IMR-90 (cell line): ENCODE measurements around the gene KIF13A. TPM values are rescaled to one million over a fixed set of nuclear protein-coding genes. Genes with fewer than 3 reads are reported as not detected.

Experiments used
- ATAC-seq: fragments of 200-7000 bp; cut with Tn5 transposase; 2 replicates; pipeline ENCODE4 v1.9.1; 2020; ENCODE audit warnings: low read depth, mild to moderate bottlenecking, moderate library complexity
- BruUV-seq: library from RNA; stranded (reverse); fragments of 400-500 nt; replicated peaks from 2 replicates; lab custom pipeline; 2021; lab: Mats Ljungman, UMichigan
- CTCF ChIA-PET: fragments of 300-600 bp; formaldehyde crosslinking; extraction: SDS; loops from one replicate; lab custom pipeline; 2021; ENCODE audit warnings: antibody characterized with exemption; lab: Yijun Ruan, JAX
- POLR2A ChIA-PET: fragments of 300-600 bp; sonication (Branson Sonifier 250); formaldehyde crosslinking; loops from one replicate; lab custom pipeline; 2022; ENCODE audit warnings: antibody characterized with exemption; ENCODE audit not compliant: unreplicated experiment; lab: Charles Lee
- DNase-seq: peaks from one replicate; pipeline ENCODE4 v3.0.0; 2013
- H2AFZ ChIP-seq: replicated peaks from 2 replicates; pipeline ENCODE3; 2013; ENCODE audit warnings: low read length, mild to moderate bottlenecking; ENCODE audit not compliant: poor library complexity
- H2AK5ac ChIP-seq: 2 replicates; pipeline ENCODE4 v1.6.1; 2013; ENCODE audit warnings: low read depth, low read length, inconsistent platforms
- H2AK9ac ChIP-seq: replicated peaks from 2 replicates; pipeline ENCODE3; 2013; ENCODE audit warnings: mild to moderate bottlenecking, low read depth, low read length, moderate library complexity; ENCODE audit not compliant: poor library complexity
- H2BK120ac ChIP-seq: 2 replicates; pipeline ENCODE4 v1.6.1; 2013; ENCODE audit warnings: low read depth, low read length, inconsistent platforms
- H2BK15ac ChIP-seq: 3 replicates; pipeline ENCODE4 v1.6.1; 2013; ENCODE audit warnings: low read depth, low read length, inconsistent platforms
- H2BK20ac ChIP-seq: 2 replicates; pipeline ENCODE4 v1.6.1; 2013; ENCODE audit warnings: low read depth, mild to moderate bottlenecking, inconsistent platforms, low read length, moderate library complexity
- H2BK5ac ChIP-seq: 2 replicates; pipeline ENCODE4 v1.6.1; 2013; ENCODE audit warnings: mild to moderate bottlenecking, low read depth, low read length, inconsistent platforms; ENCODE audit not compliant: poor library complexity, severe bottlenecking
- H3K14ac ChIP-seq: replicated peaks from 2 replicates; pipeline ENCODE4 v1.6.1; 2013; ENCODE audit warnings: low read depth, low read length, inconsistent platforms
- H3K18ac ChIP-seq: 2 replicates; pipeline ENCODE4 v1.6.1; 2013; ENCODE audit warnings: low read depth, low read length, control low read depth
- H3K23ac ChIP-seq: 2 replicates; pipeline ENCODE4 v1.6.1; 2013; ENCODE audit warnings: low read depth, low read length, inconsistent platforms
- H3K27ac ChIP-seq: 2 replicates; pipeline ENCODE4 v1.5.1; 2013; ENCODE audit warnings: mild to moderate bottlenecking, control low read depth, low read length; ENCODE audit not compliant: insufficient read depth
- H3K27me3 ChIP-seq: 2 replicates; pipeline ENCODE4 v1.6.1; 2013; ENCODE audit warnings: low read length; ENCODE audit not compliant: control insufficient read depth, insufficient read depth
- H3K36me3 ChIP-seq: 2 replicates; pipeline ENCODE4 v1.6.1; 2013; ENCODE audit warnings: low read length, mixed read lengths; ENCODE audit not compliant: control insufficient read depth, insufficient read depth
- H3K4ac ChIP-seq: 2 replicates; pipeline ENCODE4 v1.6.1; 2013; ENCODE audit warnings: low read depth, low read length, inconsistent platforms
- H3K4me1 ChIP-seq: 2 replicates; pipeline ENCODE4 v1.6.1; 2013; ENCODE audit warnings: low read length, mixed read lengths; ENCODE audit not compliant: control insufficient read depth, insufficient read depth
- H3K4me2 ChIP-seq: 2 replicates; pipeline ENCODE4 v1.6.1; 2013; ENCODE audit warnings: low read depth, mild to moderate bottlenecking, control low read depth, low read length, moderate library complexity
- H3K4me3 ChIP-seq: 2 replicates; pipeline ENCODE4 v1.5.1; 2013; ENCODE audit warnings: low read depth, mild to moderate bottlenecking, control low read depth, low read length, moderate library complexity; ENCODE audit not compliant: insufficient read depth
- H3K56ac ChIP-seq: 2 replicates; pipeline ENCODE4 v1.6.1; 2013; ENCODE audit warnings: low read length, inconsistent platforms; ENCODE audit not compliant: insufficient read depth; ENCODE audit errors: extremely low read depth
- H3K79me1 ChIP-seq, 2 experiments: 2 replicates each; pipeline ENCODE4 v1.6.1; 2013; ENCODE audit warnings: low read length in 2 of 2, inconsistent platforms in 1 of 2, low read depth in 1 of 2
- H3K9ac ChIP-seq: 2 replicates; pipeline ENCODE4 v1.6.1; 2013; ENCODE audit warnings: low read depth, low read length, control low read depth
- H3K9me1 ChIP-seq: 2 replicates; pipeline ENCODE4 v1.6.1; 2013; ENCODE audit warnings: low read length, inconsistent platforms; ENCODE audit not compliant: insufficient read depth
- H3K9me3 ChIP-seq: 2 replicates; pipeline ENCODE4 v1.6.1; 2013; ENCODE audit warnings: low read length; ENCODE audit not compliant: control insufficient read depth, insufficient read depth
- H4K20me1 ChIP-seq: 2 replicates; pipeline ENCODE4 v1.6.1; 2013; ENCODE audit warnings: low read length, inconsistent platforms; ENCODE audit not compliant: insufficient read depth
- H4K5ac ChIP-seq: 2 replicates; pipeline ENCODE4 v1.6.1; 2013; ENCODE audit warnings: mild to moderate bottlenecking, low read depth, low read length, control low read depth
- H4K8ac ChIP-seq, 2 experiments: 2 replicates each; pipeline ENCODE4 v1.6.1; 2013; ENCODE audit warnings: low read depth in 2 of 2, low read length in 2 of 2, control low read depth in 1 of 2, inconsistent platforms in 1 of 2
- H4K91ac ChIP-seq: 2 replicates; pipeline ENCODE4 v1.6.1; 2013; ENCODE audit warnings: low read depth, low read length, inconsistent platforms; ENCODE audit not compliant: insufficient read depth
- BHLHE40 ChIP-seq: fragments of 150-350 bp; IDR thresholded peaks from 2 replicates; pipeline ENCODE4 v1.6.1; 2016; ENCODE audit warnings: mild to moderate bottlenecking, low read depth, low read length
- CEBPB ChIP-seq: IDR thresholded peaks from 2 replicates; pipeline ENCODE4 v1.6.1; 2012; ENCODE audit warnings: low read depth, low read length, improper control_type of control experiment
- CHD1 ChIP-seq: IDR thresholded peaks from 2 replicates; pipeline ENCODE4 v1.6.1; 2012; ENCODE audit warnings: low read depth, low read length, improper control_type of control experiment
- ELK1 ChIP-seq: fragments of 150-350 bp; IDR thresholded peaks from 2 replicates; pipeline ENCODE4 v1.6.1; 2016; ENCODE audit warnings: low read depth, mild to moderate bottlenecking, low read length, moderate library complexity, borderline replicate concordance
- FOS ChIP-seq: fragments of 150-350 bp; IDR thresholded peaks from 2 replicates; pipeline ENCODE4 v1.6.1; 2016; ENCODE audit warnings: low read depth, low read length
- MAFK ChIP-seq: IDR thresholded peaks from 2 replicates; pipeline ENCODE4 v1.6.1; 2012; ENCODE audit warnings: low read depth, low read length, improper control_type of control experiment
- MAZ ChIP-seq: IDR thresholded peaks from 2 replicates; pipeline ENCODE4 v1.6.1; 2012; ENCODE audit warnings: low read depth, mild to moderate bottlenecking, low read length, improper control_type of control experiment, moderate library complexity, borderline replicate concordance
- MXI1 ChIP-seq: IDR thresholded peaks from 2 replicates; pipeline ENCODE4 v1.6.1; 2012; ENCODE audit warnings: low read depth, mild to moderate bottlenecking, low read length, moderate library complexity, borderline replicate concordance
- NFE2L2 ChIP-seq: fragments of 150-350 bp; IDR thresholded peaks from 2 replicates; pipeline ENCODE4 v1.6.1; 2016; ENCODE audit warnings: low read depth, mild to moderate bottlenecking, low read length
- POLR2A ChIP-seq: IDR thresholded peaks from 2 replicates; pipeline ENCODE4 v1.6.1; 2012; ENCODE audit warnings: mild to moderate bottlenecking, low read depth, low read length
- RAD21 ChIP-seq: IDR thresholded peaks from 2 replicates; pipeline ENCODE4 v1.6.1; 2012; ENCODE audit warnings: low read length, improper control_type of control experiment
- RCOR1 ChIP-seq: IDR thresholded peaks from 2 replicates; pipeline ENCODE4 v1.6.1; 2012; ENCODE audit warnings: mild to moderate bottlenecking, low read length, improper control_type of control experiment; ENCODE audit not compliant: insufficient replicate concordance
- RFX5 ChIP-seq: IDR thresholded peaks from 2 replicates; pipeline ENCODE4 v1.8.0; 2012; ENCODE audit warnings: low read depth, mild to moderate bottlenecking, low read length, moderate library complexity
- SMC3 ChIP-seq: fragments of 150-350 bp; IDR thresholded peaks from 2 replicates; pipeline ENCODE4 v1.6.1; 2016; ENCODE audit warnings: low read depth, mild to moderate bottlenecking, antibody characterized with exemption, low read length, moderate library complexity
- WGBS, 2 experiments: methylation state at CpG; one replicate each; pipeline versions ENCODE4 v1.1.5 to v1.1.7; 2013; ENCODE audit warnings: missing lambda C conversion rate in 2 of 2; ENCODE audit not compliant: insufficient read length in 1 of 2; ENCODE audit errors: extremely low coverage in 2 of 2; 5-methylcytosine and 5-hydroxymethylcytosine counted together
- dilution Hi-C: fragments of 300-500 bp; cut with HindIII; formaldehyde crosslinking; loops from one replicate; pipeline ENCODE4 v1.14.3; 2018; ENCODE audit warnings: low sequenced_read_pairs; ENCODE audit not compliant: unreplicated experiment
- in situ Hi-C: fragments of 300-500 bp; cut with MboI; formaldehyde crosslinking; loops from 3 replicates; pipeline ENCODE4 v1.14.3; 2019; ENCODE audit warnings: low sequenced_read_pairs, inconsistent platforms, mixed read lengths
- intact Hi-C: fragments of 100-400 bp; cut with micrococcal nuclease; formaldehyde crosslinking; loops from 2 replicates; pipeline ENCODE4 v1.10.0; 2022
- polyA plus RNA-seq, 3 experiments: library from polyadenylated mRNA; depleted of rRNA; stranded (reverse); fragments of >200 nt; gene quantifications; 2 replicates each; pipeline ENCODE4 v1.2.3, GENCODE V29; 2012; ENCODE audit warnings: low replicate concordance in 1 of 3
- total RNA-seq: library from RNA; depleted of rRNA; stranded (reverse); fragments of >200 nt; gene quantifications from 2 replicates; pipeline ENCODE4 v1.2.3, GENCODE V29; 2012
- TF ChIP-seq, protein P1 (sequence below): fragments of 150-350 bp; IDR thresholded peaks from 2 replicates; pipeline ENCODE4 v1.6.1; 2017; ENCODE audit warnings: mild to moderate bottlenecking, antibody characterized with exemption, low read length, low read depth
- TF ChIP-seq, protein P2 (sequence below): conservative IDR thresholded peaks from 2 replicates; pipeline ENCODE4 v1.5.1; 2012; ENCODE audit warnings: mild to moderate bottlenecking, low read depth, low read length, improper control_type of control experiment

Gene KIF13A
- total and polyA plus RNA-seq, 2 of the 4 experiments (the other 2 are of a cell fraction) = 23.3 to 51.8 TPM

DNA sequence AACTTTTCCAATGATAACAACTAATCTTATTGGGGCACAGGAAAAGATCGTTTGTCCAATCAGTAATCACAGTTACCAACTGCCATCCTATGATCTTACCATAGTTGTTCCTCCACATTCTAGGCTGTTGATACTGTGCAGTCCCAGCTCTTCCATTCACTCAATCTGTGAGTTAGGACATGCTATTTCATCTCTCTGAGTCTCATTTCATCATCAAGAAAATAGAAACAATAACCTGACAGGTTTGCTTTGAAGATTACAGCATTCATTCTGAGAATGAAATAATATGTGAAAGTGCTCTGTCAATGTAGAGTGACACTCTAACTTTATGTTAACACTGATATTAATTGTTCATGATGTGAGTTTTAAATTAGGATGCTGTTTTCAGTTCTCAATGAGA is 89.8 kb downstream of the KIF13A start:
- H3K9me3 ChIP-seq = peaks cover 27% of the 10 kb centered on the region
- no peaks in the 10 kb centered on the region for H4K20me1 ChIP-seq
- no peak overlapping the region for H4K91ac ChIP-seq
- no peak for ATAC-seq
- no peak overlapping the region for H3K4me3 ChIP-seq
- no peak overlapping the region for H2AK9ac ChIP-seq
- ChIA-PET POLR2A (no interaction called here), CTCF (no interaction called here)
- no peak overlapping the region for H2BK120ac ChIP-seq
- H3K18ac ChIP-seq = no peak overlapping the region
- H4K8ac ChIP-seq = no peak overlapping the region
- in situ Hi-C loops = no loop called here
- TF ChIP-seq RFX5 = no peak
- no peak for TF ChIP-seq SMC3
- TF ChIP-seq RAD21 = no peak
- no peak for TF ChIP-seq BHLHE40
- TF ChIP-seq, protein P1, sequence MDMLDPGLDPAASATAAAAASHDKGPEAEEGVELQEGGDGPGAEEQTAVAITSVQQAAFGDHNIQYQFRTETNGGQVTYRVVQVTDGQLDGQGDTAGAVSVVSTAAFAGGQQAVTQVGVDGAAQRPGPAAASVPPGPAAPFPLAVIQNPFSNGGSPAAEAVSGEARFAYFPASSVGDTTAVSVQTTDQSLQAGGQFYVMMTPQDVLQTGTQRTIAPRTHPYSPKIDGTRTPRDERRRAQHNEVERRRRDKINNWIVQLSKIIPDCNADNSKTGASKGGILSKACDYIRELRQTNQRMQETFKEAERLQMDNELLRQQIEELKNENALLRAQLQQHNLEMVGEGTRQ = no peak
- TF ChIP-seq POLR2A = no peak
- TF ChIP-seq CEBPB = no peak
- TF ChIP-seq, protein P2, sequence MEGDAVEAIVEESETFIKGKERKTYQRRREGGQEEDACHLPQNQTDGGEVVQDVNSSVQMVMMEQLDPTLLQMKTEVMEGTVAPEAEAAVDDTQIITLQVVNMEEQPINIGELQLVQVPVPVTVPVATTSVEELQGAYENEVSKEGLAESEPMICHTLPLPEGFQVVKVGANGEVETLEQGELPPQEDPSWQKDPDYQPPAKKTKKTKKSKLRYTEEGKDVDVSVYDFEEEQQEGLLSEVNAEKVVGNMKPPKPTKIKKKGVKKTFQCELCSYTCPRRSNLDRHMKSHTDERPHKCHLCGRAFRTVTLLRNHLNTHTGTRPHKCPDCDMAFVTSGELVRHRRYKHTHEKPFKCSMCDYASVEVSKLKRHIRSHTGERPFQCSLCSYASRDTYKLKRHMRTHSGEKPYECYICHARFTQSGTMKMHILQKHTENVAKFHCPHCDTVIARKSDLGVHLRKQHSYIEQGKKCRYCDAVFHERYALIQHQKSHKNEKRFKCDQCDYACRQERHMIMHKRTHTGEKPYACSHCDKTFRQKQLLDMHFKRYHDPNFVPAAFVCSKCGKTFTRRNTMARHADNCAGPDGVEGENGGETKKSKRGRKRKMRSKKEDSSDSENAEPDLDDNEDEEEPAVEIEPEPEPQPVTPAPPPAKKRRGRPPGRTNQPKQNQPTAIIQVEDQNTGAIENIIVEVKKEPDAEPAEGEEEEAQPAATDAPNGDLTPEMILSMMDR = no peak
- no peak for TF ChIP-seq MAFK
- no peak for TF ChIP-seq MAZ
- no peak for TF ChIP-seq ELK1
- TF ChIP-seq MXI1 = no peak
- TF ChIP-seq CHD1 = no peak
- TF ChIP-seq NFE2L2 = no peak
- TF ChIP-seq FOS = no peak
- no peak for TF ChIP-seq RCOR1
- DNase-seq = no peak
- H3K4me2 ChIP-seq = no peak overlapping the region
- no peaks in the 10 kb centered on the region for H3K9me1 ChIP-seq
- no TSS peak for BruUV-seq
- no peaks in the 10 kb centered on the region for H3K27me3 ChIP-seq
- H3K4me1 ChIP-seq = peaks cover 2% of the 10 kb centered on the region
- H3K23ac ChIP-seq = no peak overlapping the region
- WGBS, 2 experiments = no CpG with 5 or more reads among the region's 1 CpG
- H3K56ac ChIP-seq = no peak overlapping the region
- H2BK5ac ChIP-seq = no peak overlapping the region
- no peak overlapping the region for H3K27ac ChIP-seq
- H3K14ac ChIP-seq = no peak overlapping the region
- no peak overlapping the region for H3K9ac ChIP-seq
- no peak overlapping the region for H2BK20ac ChIP-seq
- peaks cover 16% of the 10 kb centered on the region for H3K36me3 ChIP-seq
- dilution Hi-C loops = no loop called here
- no peak overlapping the region for H2AK5ac ChIP-seq
- no peak overlapping the region for H4K5ac ChIP-seq
- H3K4ac ChIP-seq = no peak overlapping the region
- no peak overlapping the region for H2BK15ac ChIP-seq
- peaks cover 22 to 54% of the 10 kb centered on the region in 2 experiments for H3K79me1 ChIP-seq
- intact Hi-C loops = no loop called here
- no peak overlapping the region for H2AFZ ChIP-seq
